VCaP (cell line): ENCODE measurements around the gene TRMO.

ENCODE experiments used
- H3K27ac ChIP-seq: fragments of 450-650 bp; 2 replicates; pipeline ENCODE4 v1.5.1; 2017
- TF ChIP-seq, protein P1 (sequence below): fragments of 450-650 bp; conservative IDR thresholded peaks from 2 replicates; pipeline ENCODE4 v1.5.1; 2017; ENCODE audit warnings: mild to moderate bottlenecking, moderate library complexity

TRMO gene

DNA sequence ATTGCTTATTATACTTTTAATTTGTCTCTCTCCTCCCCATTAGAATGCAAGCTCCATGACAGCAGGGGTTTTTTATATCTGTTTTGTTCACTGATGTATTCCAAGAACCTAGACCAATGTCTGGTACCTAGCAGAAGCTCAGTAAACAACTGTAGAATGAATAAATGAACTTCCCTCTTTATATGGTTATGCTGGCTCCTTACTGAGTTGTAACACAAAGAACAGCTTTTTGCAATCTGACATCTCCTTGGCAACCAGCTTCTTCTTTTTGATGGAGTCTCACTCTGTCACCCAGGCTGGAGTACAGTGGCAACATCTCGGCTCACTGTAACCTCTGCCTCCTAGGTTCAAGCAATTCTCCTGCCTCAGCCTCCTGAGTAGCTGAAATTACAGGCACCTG lies 13.6 kb downstream of the TRMO start:
- TF ChIP-seq, protein P1, sequence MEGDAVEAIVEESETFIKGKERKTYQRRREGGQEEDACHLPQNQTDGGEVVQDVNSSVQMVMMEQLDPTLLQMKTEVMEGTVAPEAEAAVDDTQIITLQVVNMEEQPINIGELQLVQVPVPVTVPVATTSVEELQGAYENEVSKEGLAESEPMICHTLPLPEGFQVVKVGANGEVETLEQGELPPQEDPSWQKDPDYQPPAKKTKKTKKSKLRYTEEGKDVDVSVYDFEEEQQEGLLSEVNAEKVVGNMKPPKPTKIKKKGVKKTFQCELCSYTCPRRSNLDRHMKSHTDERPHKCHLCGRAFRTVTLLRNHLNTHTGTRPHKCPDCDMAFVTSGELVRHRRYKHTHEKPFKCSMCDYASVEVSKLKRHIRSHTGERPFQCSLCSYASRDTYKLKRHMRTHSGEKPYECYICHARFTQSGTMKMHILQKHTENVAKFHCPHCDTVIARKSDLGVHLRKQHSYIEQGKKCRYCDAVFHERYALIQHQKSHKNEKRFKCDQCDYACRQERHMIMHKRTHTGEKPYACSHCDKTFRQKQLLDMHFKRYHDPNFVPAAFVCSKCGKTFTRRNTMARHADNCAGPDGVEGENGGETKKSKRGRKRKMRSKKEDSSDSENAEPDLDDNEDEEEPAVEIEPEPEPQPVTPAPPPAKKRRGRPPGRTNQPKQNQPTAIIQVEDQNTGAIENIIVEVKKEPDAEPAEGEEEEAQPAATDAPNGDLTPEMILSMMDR = no peak
- H3K27ac ChIP-seq = no peak overlapping the region

- no peak overlapping the region for H3K27ac ChIP-seq
- TF ChIP-seq, protein P1 = no peak
Measured at GRCh38 chr9:97907632-97908031, 14.7 kb downstream of the TRMO start.

GRCh38 chr9:97907046-97907445 lies 15.3 kb downstream of the TRMO start:
- H3K27ac ChIP-seq = no peak overlapping the region
- TF ChIP-seq, protein P1 = no peak

DNA sequence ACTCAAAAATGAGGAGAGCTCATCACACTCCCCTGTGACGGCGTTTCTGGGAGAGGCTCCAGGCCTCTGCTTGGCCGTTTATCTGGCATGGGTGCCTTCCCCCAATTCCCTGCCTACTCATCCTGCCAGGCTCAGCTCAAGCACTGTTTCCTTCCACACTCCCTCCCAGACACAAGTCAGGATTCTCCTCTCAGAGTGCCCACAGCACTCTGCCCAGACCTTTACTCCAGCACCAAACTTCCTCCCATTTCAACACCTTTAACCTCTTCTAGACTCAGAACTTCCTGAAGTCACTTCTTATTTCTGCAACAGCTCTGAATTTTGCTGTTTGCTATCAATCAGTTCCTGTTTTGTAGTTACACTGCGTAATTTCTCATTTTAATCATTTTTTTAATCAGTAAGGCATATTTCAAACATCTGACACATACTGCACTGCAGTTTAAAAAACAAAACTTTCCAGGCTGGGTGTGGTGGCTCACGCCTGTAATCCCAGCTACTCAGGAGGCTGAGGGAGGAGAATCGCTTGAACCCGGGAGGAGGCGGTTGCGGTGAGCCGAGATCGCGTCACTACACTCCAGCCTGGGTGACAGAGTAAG lies 16.0 kb downstream of the TRMO start:
- H3K27ac ChIP-seq = no peak overlapping the region
- TF ChIP-seq, protein P1 = no peak

GRCh38 chr9:97905228-97905627 lies 17.1 kb downstream of the TRMO start:
- H3K27ac ChIP-seq = no peak overlapping the region
- TF ChIP-seq, protein P1 = no peak

GRCh38 chr9:97904725-97905124 lies 17.6 kb downstream of the TRMO start:
- no peak overlapping the region for H3K27ac ChIP-seq
- TF ChIP-seq, protein P1 = no peak

- no peak overlapping the region for H3K27ac ChIP-seq
- TF ChIP-seq, protein P1 = no peak
Measured at GRCh38 chr9:97903177-97903576, 19.1 kb downstream of the TRMO start.
